Measurements from ENCODE around the gene CLEC2B. TPM values are rescaled to one million over a fixed set of nuclear protein-coding genes. Genes with fewer than 3 reads are reported as not detected.

Gene CLEC2B
- total RNA-seq, 2 donors from 2014 or later: not detected

DNA sequence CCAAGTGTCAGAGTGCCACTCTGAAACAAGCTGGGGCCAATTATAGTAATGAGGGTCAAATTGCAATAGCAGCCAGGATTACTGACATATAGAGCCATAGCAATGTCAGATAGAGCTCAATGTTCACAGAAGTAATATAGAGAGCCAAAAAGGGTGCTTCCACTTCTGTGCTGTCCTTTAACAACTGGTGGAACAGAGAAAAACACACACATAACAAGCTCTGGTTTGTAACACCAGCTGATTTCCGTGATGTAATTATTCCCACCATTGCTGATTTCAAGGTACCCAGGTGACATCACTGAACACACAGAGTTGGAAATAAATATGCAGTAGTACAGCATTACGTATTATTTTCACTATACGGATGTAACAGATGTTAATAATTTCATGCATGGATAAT, 3.0 kb upstream of the CLEC2B start:
- H3K27me3 Mint-ChIP-seq (ENCODE audit: insufficient read depth): no peaks in the 10 kb centered on the region
- 91% methylated on average over 3 of the region's 3 CpGs; no CpG with 5 or more reads in 1 of the 2 experiments for WGBS, 2 experiments (ENCODE audit: insufficient coverage in 1 of 2, insufficient read length in 1 of 2)
- no peak overlapping the region for H3K9ac ChIP-seq (ENCODE audit: extremely low read depth, low read length, poor library complexity, severe bottlenecking)
- TF ChIP-seq, protein P1, sequence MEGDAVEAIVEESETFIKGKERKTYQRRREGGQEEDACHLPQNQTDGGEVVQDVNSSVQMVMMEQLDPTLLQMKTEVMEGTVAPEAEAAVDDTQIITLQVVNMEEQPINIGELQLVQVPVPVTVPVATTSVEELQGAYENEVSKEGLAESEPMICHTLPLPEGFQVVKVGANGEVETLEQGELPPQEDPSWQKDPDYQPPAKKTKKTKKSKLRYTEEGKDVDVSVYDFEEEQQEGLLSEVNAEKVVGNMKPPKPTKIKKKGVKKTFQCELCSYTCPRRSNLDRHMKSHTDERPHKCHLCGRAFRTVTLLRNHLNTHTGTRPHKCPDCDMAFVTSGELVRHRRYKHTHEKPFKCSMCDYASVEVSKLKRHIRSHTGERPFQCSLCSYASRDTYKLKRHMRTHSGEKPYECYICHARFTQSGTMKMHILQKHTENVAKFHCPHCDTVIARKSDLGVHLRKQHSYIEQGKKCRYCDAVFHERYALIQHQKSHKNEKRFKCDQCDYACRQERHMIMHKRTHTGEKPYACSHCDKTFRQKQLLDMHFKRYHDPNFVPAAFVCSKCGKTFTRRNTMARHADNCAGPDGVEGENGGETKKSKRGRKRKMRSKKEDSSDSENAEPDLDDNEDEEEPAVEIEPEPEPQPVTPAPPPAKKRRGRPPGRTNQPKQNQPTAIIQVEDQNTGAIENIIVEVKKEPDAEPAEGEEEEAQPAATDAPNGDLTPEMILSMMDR (conservative IDR thresholded peaks at IDR 0.05): no peak
- no peaks in the 10 kb centered on the region for H3K9me3 ChIP-seq (ENCODE audit: control insufficient read depth, low read length)
- H3K36me3 ChIP-seq (ENCODE audit: control insufficient read depth, insufficient read depth, low read length): no peaks in the 10 kb centered on the region
- no peaks in the 10 kb centered on the region for H3K4me1 ChIP-seq (ENCODE audit: control insufficient read depth, insufficient read depth, low read length)
- no peak for DNase-seq
- no peak overlapping the region for H3K27ac ChIP-seq (ENCODE audit: low read depth, low read length)
- peaks cover 5% of the 10 kb centered on the region for H3K9me3 Mint-ChIP-seq
- no peaks in the 10 kb centered on the region for H3K27me3 ChIP-seq (ENCODE audit: control insufficient read depth, insufficient read depth, low read length, poor library complexity, severe bottlenecking)
- no peak overlapping the region for H3K27ac Mint-ChIP-seq
- H3K4me1 Mint-ChIP-seq: peaks cover 21% of the 10 kb centered on the region
- no peak overlapping the region for H3K4me3 ChIP-seq (ENCODE audit: low read length)
- H3K4me3 Mint-ChIP-seq: no peak overlapping the region
- H3K36me3 Mint-ChIP-seq (ENCODE audit: low read depth): no peaks in the 10 kb centered on the region

DNA sequence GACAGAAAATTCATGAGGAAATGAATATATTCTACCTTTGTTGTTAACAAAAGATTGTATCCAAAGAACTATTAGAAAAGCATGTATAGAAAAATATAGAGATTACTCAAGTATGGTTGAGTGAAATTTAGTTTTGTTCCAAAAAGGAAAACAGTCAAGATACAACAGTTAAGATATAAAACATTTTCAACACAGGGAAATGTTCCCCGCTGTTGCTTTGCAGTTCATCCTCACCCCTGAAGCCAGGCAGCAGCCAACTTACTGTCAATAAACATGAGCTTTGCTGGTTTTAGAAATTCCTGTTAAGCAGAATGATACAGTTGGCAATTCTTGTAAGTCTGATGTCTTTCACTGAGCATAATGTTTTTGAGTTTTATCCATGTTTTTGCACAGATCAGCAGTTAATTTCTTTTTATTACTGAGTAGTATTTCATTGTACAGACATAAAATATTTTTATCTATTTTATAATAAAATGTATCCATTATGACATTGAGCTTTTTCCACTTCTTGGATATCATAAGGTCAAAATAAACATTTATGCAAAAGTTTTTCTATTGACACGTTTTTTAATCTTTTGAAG, 1.2 kb upstream of the CLEC2B start:
- H3K9ac ChIP-seq (ENCODE audit: extremely low read depth, low read length, poor library complexity, severe bottlenecking): no peak overlapping the region
- no peaks in the 10 kb centered on the region for H3K9me3 ChIP-seq (ENCODE audit: control insufficient read depth, low read length)

DNA sequence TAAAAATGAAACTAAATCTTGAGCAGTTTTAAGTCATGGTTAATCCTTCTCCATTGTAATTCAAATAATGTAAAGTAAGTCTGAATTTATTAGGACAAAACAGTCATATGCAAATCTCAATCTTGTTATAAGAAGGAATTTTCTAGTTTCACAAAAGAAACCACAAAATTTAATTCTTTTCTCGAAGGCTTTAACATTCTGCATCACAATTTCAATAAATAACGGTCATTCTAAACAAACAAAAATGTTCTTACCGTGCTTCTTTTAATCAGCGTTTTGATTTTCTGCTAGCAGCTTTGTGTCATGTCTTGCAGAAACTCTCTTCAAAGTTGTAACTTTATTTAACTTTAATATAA, 225 bp downstream of the CLEC2B start:
- TF ChIP-seq, protein P1 (conservative IDR thresholded peaks at IDR 0.05): no peak
- Mint-ChIP-seq H3K27ac (no peak overlapping the region), H3K4me1 (peaks cover 21% of the 10 kb centered on the region), H3K9me3 (no peaks in the 10 kb centered on the region), H3K36me3 (ENCODE audit: low read depth) (no peaks in the 10 kb centered on the region), H3K4me3 (no peak overlapping the region), H3K27me3 (ENCODE audit: insufficient read depth) (no peaks in the 10 kb centered on the region)
- no peaks in the 10 kb centered on the region for H3K4me1 ChIP-seq (ENCODE audit: control insufficient read depth, insufficient read depth, low read length)
- no peak for DNase-seq
- H3K4me3 ChIP-seq (ENCODE audit: low read length): no peak overlapping the region
- 80 to 92% methylated on average over 3 to 4 of the region's 4 CpGs for WGBS, 2 experiments (ENCODE audit: insufficient coverage in 1 of 2, insufficient read length in 1 of 2)
- H3K9ac ChIP-seq (ENCODE audit: extremely low read depth, low read length, poor library complexity, severe bottlenecking): no peak overlapping the region
- no peaks in the 10 kb centered on the region for H3K9me3 ChIP-seq (ENCODE audit: control insufficient read depth, low read length)
- no peaks in the 10 kb centered on the region for H3K27me3 ChIP-seq (ENCODE audit: control insufficient read depth, insufficient read depth, low read length, poor library complexity, severe bottlenecking)
- no peak overlapping the region for H3K27ac ChIP-seq (ENCODE audit: low read depth, low read length)
- no peaks in the 10 kb centered on the region for H3K36me3 ChIP-seq (ENCODE audit: control insufficient read depth, insufficient read depth, low read length)

More for the DNA sequence above, 1.2 kb upstream of the CLEC2B start:
- Mint-ChIP-seq H3K9me3 (peaks cover 3% of the 10 kb centered on the region), H3K36me3 (ENCODE audit: low read depth) (no peaks in the 10 kb centered on the region), H3K4me1 (peaks cover 21% of the 10 kb centered on the region), H3K27me3 (ENCODE audit: insufficient read depth) (no peaks in the 10 kb centered on the region), H3K4me3 (no peak overlapping the region), H3K27ac (no peak overlapping the region)
- Histone ChIP-seq H3K4me1 (ENCODE audit: control insufficient read depth, insufficient read depth, low read length) (no peaks in the 10 kb centered on the region), H3K4me3 (ENCODE audit: low read length) (no peak overlapping the region), H3K36me3 (ENCODE audit: control insufficient read depth, insufficient read depth, low read length) (no peaks in the 10 kb centered on the region), H3K27ac (ENCODE audit: low read depth, low read length) (no peak overlapping the region), H3K27me3 (ENCODE audit: control insufficient read depth, insufficient read depth, low read length, poor library complexity, severe bottlenecking) (no peaks in the 10 kb centered on the region)
- no peak for DNase-seq
- TF ChIP-seq, protein P1 (conservative IDR thresholded peaks at IDR 0.05): no peak
- WGBS, 2 experiments (ENCODE audit: insufficient coverage in 1 of 2, insufficient read length in 1 of 2): 88 to 97% methylated on average over 1 to 2 of the region's 2 CpGs
